CD14-positive monocyte (primary cell): Measurements from ENCODE around the gene SDF4. TPM values are rescaled to one million over a fixed set of nuclear protein-coding genes. Genes with fewer than 3 reads are reported as not detected.
"Not testable (repeated sequence)": the region's sequence is repeated elsewhere in the genome, so short reads cannot be mapped to it uniquely, and the experiment has no call there.

Source experiments
- DNase-seq, 3 donors: peaks; one replicate each; pipeline ENCODE4 v3.0.0-alpha.2; 2011 to 2022
- H2AFZ ChIP-seq: 2 replicates; pipeline ENCODE4 v1.6.0; 2012; ENCODE audit warnings: mild to moderate bottlenecking, low read depth, low read length, inconsistent platforms; ENCODE audit not compliant: insufficient read depth, poor library complexity, severe bottlenecking
- H3K27ac ChIP-seq, 2 donors: 1 replicate in 1 of 2; 2 replicates in 1 of 2; pipeline ENCODE4 v1.5.1; 2012 to 2013; ENCODE audit warnings: low read length in 2 of 2, control low read depth in 1 of 2, inconsistent platforms in 1 of 2, low read depth in 1 of 2, mild to moderate bottlenecking in 1 of 2
- H3K27me3 ChIP-seq, 2 donors: one replicate each; pipeline versions ENCODE4 v1.6.0 to v1.6.1; 2011 to 2013; ENCODE audit warnings: low read length in 2 of 2; ENCODE audit not compliant: control insufficient read depth in 2 of 2, insufficient read depth in 2 of 2
- H3K36me3 ChIP-seq, 2 donors: replicated peaks in 1 of 2; 1 replicate in 1 of 2; 2 replicates in 1 of 2; pipeline versions ENCODE4 v1.5.1 to v1.6.1; 2012 to 2013; ENCODE audit warnings: low read length in 2 of 2, control low read depth in 1 of 2, inconsistent platforms in 1 of 2, mild to moderate bottlenecking in 1 of 2; ENCODE audit not compliant: insufficient read depth in 2 of 2, control insufficient read depth in 1 of 2
- H3K4me1 ChIP-seq, 2 donors: 1 replicate in 1 of 2; 2 replicates in 1 of 2; pipeline versions ENCODE4 v1.5.1 to v1.6.1; 2012 to 2013; ENCODE audit warnings: low read length in 2 of 2, control low read depth in 1 of 2, inconsistent platforms in 1 of 2, mild to moderate bottlenecking in 1 of 2, moderate library complexity in 1 of 2; ENCODE audit not compliant: insufficient read depth in 2 of 2, control insufficient read depth in 1 of 2
- H3K4me2 ChIP-seq: replicated peaks from 2 replicates; pipeline ENCODE3; 2012; ENCODE audit warnings: low read length, moderate library complexity, mild to moderate bottlenecking; ENCODE audit not compliant: poor library complexity, severe bottlenecking; ENCODE audit errors: extremely low read depth
- H3K4me3 ChIP-seq, 3 experiments: fragments of 200-600 bp in 1 of 3; sonication (generic) in 1 of 3; replicated peaks in 1 of 3; 1 replicate in 2 of 3; 2 replicates in 1 of 3; pipeline ENCODE4 v1.5.1; 2011 to 2013; ENCODE audit warnings: low read length in 3 of 3, mild to moderate bottlenecking in 3 of 3, control low read depth in 2 of 3, low read depth in 2 of 3, inconsistent platforms in 1 of 3, moderate library complexity in 1 of 3
- H3K79me2 ChIP-seq: 2 replicates; pipeline ENCODE4 v1.6.0; 2012; ENCODE audit warnings: mild to moderate bottlenecking, control low read depth, inconsistent platforms, low read length, moderate library complexity; ENCODE audit not compliant: insufficient read depth
- H3K9ac ChIP-seq: 2 replicates; pipeline ENCODE4 v1.6.0; 2017; ENCODE audit warnings: low read length, mild to moderate bottlenecking; ENCODE audit not compliant: insufficient read depth, poor library complexity, severe bottlenecking
- H3K9me3 ChIP-seq, 2 donors: replicated peaks in 1 of 2; 1 replicate in 1 of 2; 2 replicates in 1 of 2; pipeline versions ENCODE4 v1.5.1 to v1.6.1; 2012 to 2013; ENCODE audit warnings: low read length in 2 of 2, control low read depth in 1 of 2; ENCODE audit not compliant: control insufficient read depth in 1 of 2, insufficient read depth in 1 of 2
- H4K20me1 ChIP-seq: 2 replicates; pipeline ENCODE4 v1.6.0; 2012; ENCODE audit warnings: mild to moderate bottlenecking, low read length, control low read depth, moderate library complexity; ENCODE audit not compliant: insufficient read depth
- H3K27ac Mint-ChIP-seq, 7 donors: one replicate each; pipeline ENCODE4 v1.8.0; 2020; ENCODE audit warnings: mild to moderate bottlenecking in 7 of 7, mixed read lengths in 7 of 7, moderate library complexity in 6 of 7, inconsistent platforms in 2 of 7
- H3K27me3 Mint-ChIP-seq, 3 donors: one replicate each; pipeline ENCODE4 v1.8.0; 2021 to 2022; ENCODE audit warnings: low read depth in 3 of 3, mild to moderate bottlenecking in 3 of 3, mixed read lengths in 3 of 3, moderate library complexity in 3 of 3, inconsistent platforms in 1 of 3
- H3K36me3 Mint-ChIP-seq, 2 donors: one replicate each; pipeline ENCODE4 v1.8.0; 2020; ENCODE audit warnings: mixed read lengths in 2 of 2, inconsistent platforms in 1 of 2, mild to moderate bottlenecking in 1 of 2
- H3K4me1 Mint-ChIP-seq: one replicate; pipeline ENCODE4 v1.8.0; 2020; ENCODE audit warnings: mild to moderate bottlenecking, mixed read lengths
- H3K4me3 Mint-ChIP-seq, 2 donors: one replicate each; pipeline ENCODE4 v1.8.0; 2020; ENCODE audit warnings: mild to moderate bottlenecking in 2 of 2, mixed read lengths in 2 of 2, moderate library complexity in 1 of 2
- H3K9me3 Mint-ChIP-seq, 7 donors: one replicate each; pipeline ENCODE4 v1.8.0; 2020 to 2022; ENCODE audit warnings: mixed read lengths in 7 of 7, mild to moderate bottlenecking in 6 of 7, moderate library complexity in 6 of 7, inconsistent platforms in 2 of 7
- CTCF ChIP-seq: fragments of 200-600 bp; IDR thresholded peaks from one replicate; pipeline ENCODE4 v1.8.0; 2022; ENCODE audit warnings: antibody characterized with exemption, mild to moderate bottlenecking
- WGBS: methylation state at CpG from one replicate; pipeline ENCODE4 v1.1.5; 2013; ENCODE audit warnings: missing lambda C conversion rate; ENCODE audit not compliant: insufficient coverage; 5-methylcytosine and 5-hydroxymethylcytosine counted together
- intact Hi-C, 2 donors: fragments of 100-400 bp; cut with micrococcal nuclease; formaldehyde crosslinking; loops; one replicate each; pipeline versions ENCODE4 v1.15.0 to v1.15.1; 2023
- polyA plus RNA-seq, 3 donors: library from polyadenylated mRNA; depleted of rRNA in 1 of 3; unstranded in 2 of 3; stranded (reverse) in 1 of 3; fragments of 300-500 nt in 2 of 3; fragments of >200 nt in 1 of 3; fragmentation: Illumina TruSeq in 2 of 3; gene quantifications; 1 replicate in 2 of 3; 2 replicates in 1 of 3; pipeline ENCODE4 v1.2.3, GENCODE V29; 2012 to 2021

The SDF4 gene
- polyA plus RNA-seq, 3 donors = 81.7 to 98.9 (median 89.0) TPM

- no peak overlapping the region for H3K9ac ChIP-seq
- no peak overlapping the region for H3K27ac ChIP-seq
- H3K4me1 Mint-ChIP-seq = no peaks in the 10 kb centered on the region
- peaks cover 0 to 9% of the 10 kb centered on the region in 2 donors for H3K27me3 ChIP-seq
- no peaks in the 10 kb centered on the region for H4K20me1 ChIP-seq
- H3K27ac Mint-ChIP-seq = no peak overlapping the region
- H3K9me3 ChIP-seq = peaks cover 0 to 14% of the 10 kb centered on the region in 2 donors
- no peaks in the 10 kb centered on the region for H3K4me1 ChIP-seq
- H3K4me2 ChIP-seq = no peak overlapping the region
- H3K4me3 ChIP-seq = no peak overlapping the region
- DNase-seq = no peak
- 93% methylated on average over 11 of the region's 13 CpGs for WGBS
- intact Hi-C loops = no loop called here
- H3K4me3 Mint-ChIP-seq = no peak overlapping the region
- H2AFZ ChIP-seq = no peak overlapping the region
- H3K36me3 Mint-ChIP-seq = no peaks in the 10 kb centered on the region
- no peaks in the 10 kb centered on the region for H3K79me2 ChIP-seq
- peaks cover 16 to 30% (median 27%) of the 10 kb centered on the region in 7 donors for H3K9me3 Mint-ChIP-seq
- peaks cover 14 to 32% (median 20%) of the 10 kb centered on the region in 3 donors for H3K27me3 Mint-ChIP-seq
- no peak for TF ChIP-seq CTCF
- H3K36me3 ChIP-seq = no peaks in the 10 kb centered on the region
These were observed 35.2 kb downstream of the SDF4 start for GRCh38 chr1:1196431-1197187.

GRCh38 chr1:1195726-1196125, 36.1 kb downstream of the SDF4 start:
- peaks cover 14 to 28% (median 19%) of the 10 kb centered on the region in 3 donors for H3K27me3 Mint-ChIP-seq
- H3K4me1 ChIP-seq, H3K36me3 Mint-ChIP-seq, DNase-seq, H3K4me3 ChIP-seq, H3K4me3 Mint-ChIP-seq, H4K20me1 ChIP-seq, intact Hi-C loops, H3K27me3 ChIP-seq, H3K27ac Mint-ChIP-seq, H3K9ac ChIP-seq, H3K4me1 Mint-ChIP-seq, H3K4me2 ChIP-seq, H3K36me3 ChIP-seq, H3K27ac ChIP-seq, H3K79me2 ChIP-seq, H2AFZ ChIP-seq: not testable (repeated sequence)
- H3K9me3 ChIP-seq = peaks cover 0 to 17% of the 10 kb centered on the region in 2 donors
- 85% methylated on average over 4 of the region's 6 CpGs for WGBS
- H3K9me3 Mint-ChIP-seq = peaks cover 16 to 31% (median 28%) of the 10 kb centered on the region in 7 donors
